SK-N-SH (cell line): ENCODE measurements around the gene SLBP. TPM values are rescaled to one million over a fixed set of nuclear protein-coding genes. Genes with fewer than 3 reads are reported as not detected.

Experiments used
- CTCF ChIA-PET: fragments of 300-600, 350-600 bp; formaldehyde crosslinking; extraction: SDS; loops from one replicate; lab custom pipeline; 2021; lab: Yijun Ruan, JAX
- POLR2A ChIA-PET: fragments of 350-600 bp; sonication (Branson Sonifier 250); formaldehyde crosslinking; extraction: SDS; loops from one replicate; lab custom pipeline; 2020; ENCODE audit warnings: antibody characterized with exemption, inconsistent platforms; lab: Yijun Ruan, JAX
- DNase-seq: peaks from one replicate; pipeline ENCODE4 v3.0.0; 2012
- H2AFZ ChIP-seq: fragments of 200-600 bp; sonication (generic); 2 replicates; pipeline ENCODE4 v1.8.1; 2016; ENCODE audit warnings: antibody characterized with exemption, mild to moderate bottlenecking, low read depth
- H3F3A ChIP-seq: fragments of 200-600 bp; sonication (generic); replicated peaks from 2 replicates; pipeline ENCODE3; 2016; ENCODE audit warnings: antibody characterized with exemption, mild to moderate bottlenecking; ENCODE audit not compliant: insufficient read depth
- H3K27ac ChIP-seq, 2 experiments: fragments of 200-500 bp in 1 of 2; fragments of 200-600 bp in 1 of 2; sonication (Bioruptor generic) in 1 of 2; sonication (generic), shearing (Covaris generic) in 1 of 2; 2 replicates each; pipeline versions ENCODE4 v1.5.1 to v1.6.1; 2014 to 2016; ENCODE audit warnings: low read depth in 2 of 2, inconsistent platforms in 1 of 2, low read length in 1 of 2, mild to moderate bottlenecking in 1 of 2, mixed read lengths in 1 of 2
- H3K27me3 ChIP-seq: fragments of 200-600 bp; sonication (generic), shearing (Covaris generic); 2 replicates; pipeline ENCODE4 v1.6.1; 2016; ENCODE audit warnings: mixed run types; ENCODE audit not compliant: insufficient read depth
- H3K36me3 ChIP-seq, 2 experiments: fragments of 200-500 bp in 1 of 2; fragments of 200-600 bp in 1 of 2; sonication (Bioruptor generic) in 1 of 2; sonication (generic) in 1 of 2; replicated peaks in 1 of 2; 2 replicates each; pipeline versions ENCODE3 to v1.5.1; 2014 to 2016; ENCODE audit warnings: low read length in 1 of 2, mild to moderate bottlenecking in 1 of 2; ENCODE audit not compliant: insufficient read depth in 2 of 2, control insufficient read depth in 1 of 2
- H3K4me1 ChIP-seq, 2 experiments: fragments of 200-500 bp in 1 of 2; fragments of 200-600 bp in 1 of 2; sonication (Bioruptor generic) in 1 of 2; sonication (generic), shearing (Covaris generic) in 1 of 2; 2 replicates each; pipeline versions ENCODE4 v1.5.1 to v1.6.1; 2014 to 2016; ENCODE audit warnings: low read depth in 1 of 2, low read length in 1 of 2, mixed run types in 1 of 2; ENCODE audit not compliant: insufficient read depth in 2 of 2, control insufficient read depth in 1 of 2
- H3K4me2 ChIP-seq: fragments of 200-600 bp; sonication (generic), shearing (Covaris generic); 2 replicates; pipeline ENCODE4 v1.6.1; 2017; ENCODE audit warnings: mixed run types
- H3K4me3 ChIP-seq, 2 experiments: fragments of 200-500 bp in 1 of 2; fragments of 200-600 bp in 1 of 2; sonication (Bioruptor generic) in 1 of 2; sonication (generic), shearing (Covaris generic) in 1 of 2; 2 replicates each; pipeline versions ENCODE4 v1.5.1 to v1.8.1; 2014 to 2016; ENCODE audit warnings: low read depth in 2 of 2, inconsistent platforms in 1 of 2, low read length in 1 of 2, mild to moderate bottlenecking in 1 of 2, mixed read lengths in 1 of 2, moderate library complexity in 1 of 2
- H3K79me2 ChIP-seq: fragments of 200-600 bp; sonication (generic); 2 replicates; pipeline ENCODE4 v1.8.1; 2017; ENCODE audit warnings: mild to moderate bottlenecking; ENCODE audit not compliant: insufficient read depth
- H3K9ac ChIP-seq: fragments of 200-600 bp; sonication (generic); 2 replicates; pipeline ENCODE4 v1.6.1; 2017; ENCODE audit warnings: mixed run types
- H3K9me2 ChIP-seq: fragments of 200-600 bp; sonication (generic); 2 replicates; pipeline ENCODE4 v1.6.1; 2017; ENCODE audit warnings: mixed run types
- H3K9me3 ChIP-seq: fragments of 200-600 bp; sonication (generic); 2 replicates; pipeline ENCODE4 v1.6.1; 2017; ENCODE audit warnings: mixed run types, mild to moderate bottlenecking, moderate library complexity
- H4K20me1 ChIP-seq: fragments of 200-600 bp; sonication (generic); 2 replicates; pipeline ENCODE4 v1.6.1; 2017; ENCODE audit warnings: mild to moderate bottlenecking, mixed run types; ENCODE audit not compliant: insufficient read depth
- CHD2 ChIP-seq: fragments of 150-350 bp; IDR thresholded peaks from 2 replicates; pipeline ENCODE4 v1.6.1; 2018; ENCODE audit warnings: low read length; ENCODE audit not compliant: partially characterized antibody
- ELF1 ChIP-seq: IDR thresholded peaks from 2 replicates; pipeline ENCODE4 v1.4.0; 2012
- FOXM1 ChIP-seq: IDR thresholded peaks from 2 replicates; pipeline ENCODE4 v1.4.0; 2012; ENCODE audit warnings: low read depth, mild to moderate bottlenecking
- GABPA ChIP-seq: IDR thresholded peaks from 2 replicates; pipeline ENCODE4 v1.4.0; 2012; ENCODE audit warnings: low read depth, mild to moderate bottlenecking
- GATA2 ChIP-seq: sonication (generic); formaldehyde crosslinking; IDR thresholded peaks from 2 replicates; pipeline ENCODE4 v1.5.0; 2020; ENCODE audit warnings: mild to moderate bottlenecking, missing genetic modification reagents
- IRF3 ChIP-seq: fragments of 150-350 bp; IDR thresholded peaks from 2 replicates; pipeline ENCODE4 v1.6.1; 2016; ENCODE audit warnings: mild to moderate bottlenecking, low read depth, low read length
- JUND ChIP-seq: IDR thresholded peaks from 2 replicates; pipeline ENCODE4 v1.4.0; 2012
- MXI1 ChIP-seq: IDR thresholded peaks from 2 replicates; pipeline ENCODE4 v1.6.1; 2012; ENCODE audit warnings: mild to moderate bottlenecking, low read depth, low read length, improper control_type of control experiment
- NRF1 ChIP-seq: IDR thresholded peaks from 2 replicates; pipeline ENCODE4 v1.6.1; 2012; ENCODE audit warnings: low read depth, mild to moderate bottlenecking, low read length
- POLR2AphosphoS5 ChIP-seq: IDR thresholded peaks from 2 replicates; pipeline ENCODE4 v1.6.1; 2012; ENCODE audit warnings: low read depth, low read length
- RCOR1 ChIP-seq: fragments of 150-350 bp; IDR thresholded peaks from 2 replicates; pipeline ENCODE4 v1.6.1; 2017; ENCODE audit warnings: antibody characterized with exemption, low read length
- RFX5 ChIP-seq: IDR thresholded peaks from 2 replicates; pipeline ENCODE4 v1.6.1; 2012; ENCODE audit warnings: mild to moderate bottlenecking, improper control_type of control experiment, low read length
- SIN3A ChIP-seq: IDR thresholded peaks from 2 replicates; pipeline ENCODE4 v1.6.1; 2012; ENCODE audit warnings: low read depth, mild to moderate bottlenecking, low read length, moderate library complexity, borderline replicate concordance
- TAF1 ChIP-seq: IDR thresholded peaks from 2 replicates; pipeline ENCODE4 v1.6.1; 2012; ENCODE audit warnings: low read depth, mild to moderate bottlenecking, low read length, moderate library complexity, borderline replicate concordance
- TCF12 ChIP-seq: IDR thresholded peaks from 2 replicates; pipeline ENCODE4 v1.4.0; 2012
- TEAD4 ChIP-seq: IDR thresholded peaks from 2 replicates; pipeline ENCODE4 v1.4.0; 2012; ENCODE audit warnings: mild to moderate bottlenecking, borderline replicate concordance; ENCODE audit not compliant: insufficient read depth
- YY1 ChIP-seq: IDR thresholded peaks from 2 replicates; pipeline ENCODE4 v1.4.0; 2012; ENCODE audit warnings: low read depth, mild to moderate bottlenecking
- WGBS: methylation state at CpG from one replicate; pipeline ENCODE4 v1.1.6; 2017; ENCODE audit warnings: low lambda C conversion rate; 5-methylcytosine and 5-hydroxymethylcytosine counted together
- polyA plus RNA-seq, 3 experiments: library from polyadenylated mRNA; depleted of rRNA; stranded (reverse); fragments of >200 nt; gene quantifications; 2 replicates each; pipeline ENCODE4 v1.2.3, GENCODE V29; 2012
- TF ChIP-seq, protein P1 (sequence below): fragments of 200-600 bp; sonication (generic); IDR thresholded peaks from 2 replicates; pipeline ENCODE4 v1.6.1; 2017; ENCODE audit warnings: antibody characterized with exemption, mild to moderate bottlenecking, moderate library complexity
- TF ChIP-seq, protein P2 (sequence below): IDR thresholded peaks from 2 replicates; pipeline ENCODE4 v1.4.0; 2012; ENCODE audit warnings: low read depth
- TF ChIP-seq, protein P3 (sequence below): fragments of 150-350 bp; IDR thresholded peaks from 2 replicates; pipeline ENCODE4 v1.6.1; 2017; ENCODE audit warnings: antibody characterized with exemption, low read length, low read depth, borderline replicate concordance

Gene SLBP
- polyA plus RNA-seq, 1 of the 3 experiments (the other 2 are of a cell fraction) = 51.5 TPM

GRCh38 chr4:1708581-1708980 lies 3.5 kb downstream of the SLBP start:
- H2AFZ ChIP-seq = no peak overlapping the region
- no peak overlapping the region for H3K4me3 ChIP-seq
- H3F3A ChIP-seq = peaks cover 2% of the 10 kb centered on the region
- TF ChIP-seq TAF1 (no peak), RFX5 (no peak), YY1 (no peak), NRF1 (no peak), SIN3A (no peak), ELF1 (no peak), TEAD4 (no peak), IRF3 (no peak), TCF12 (no peak), CHD2 (no peak), GATA2 (CRISPR knock-in tag) (no peak), GABPA (no peak), FOXM1 (no peak), MXI1 (no peak), JUND (no peak), RCOR1 (no peak), POLR2AphosphoS5 (no peak)
- TF ChIP-seq, protein P1, sequence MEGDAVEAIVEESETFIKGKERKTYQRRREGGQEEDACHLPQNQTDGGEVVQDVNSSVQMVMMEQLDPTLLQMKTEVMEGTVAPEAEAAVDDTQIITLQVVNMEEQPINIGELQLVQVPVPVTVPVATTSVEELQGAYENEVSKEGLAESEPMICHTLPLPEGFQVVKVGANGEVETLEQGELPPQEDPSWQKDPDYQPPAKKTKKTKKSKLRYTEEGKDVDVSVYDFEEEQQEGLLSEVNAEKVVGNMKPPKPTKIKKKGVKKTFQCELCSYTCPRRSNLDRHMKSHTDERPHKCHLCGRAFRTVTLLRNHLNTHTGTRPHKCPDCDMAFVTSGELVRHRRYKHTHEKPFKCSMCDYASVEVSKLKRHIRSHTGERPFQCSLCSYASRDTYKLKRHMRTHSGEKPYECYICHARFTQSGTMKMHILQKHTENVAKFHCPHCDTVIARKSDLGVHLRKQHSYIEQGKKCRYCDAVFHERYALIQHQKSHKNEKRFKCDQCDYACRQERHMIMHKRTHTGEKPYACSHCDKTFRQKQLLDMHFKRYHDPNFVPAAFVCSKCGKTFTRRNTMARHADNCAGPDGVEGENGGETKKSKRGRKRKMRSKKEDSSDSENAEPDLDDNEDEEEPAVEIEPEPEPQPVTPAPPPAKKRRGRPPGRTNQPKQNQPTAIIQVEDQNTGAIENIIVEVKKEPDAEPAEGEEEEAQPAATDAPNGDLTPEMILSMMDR = no peak
- TF ChIP-seq, protein P2, sequence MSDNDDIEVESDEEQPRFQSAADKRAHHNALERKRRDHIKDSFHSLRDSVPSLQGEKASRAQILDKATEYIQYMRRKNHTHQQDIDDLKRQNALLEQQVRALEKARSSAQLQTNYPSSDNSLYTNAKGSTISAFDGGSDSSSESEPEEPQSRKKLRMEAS = no peak
- TF ChIP-seq, protein P3, sequence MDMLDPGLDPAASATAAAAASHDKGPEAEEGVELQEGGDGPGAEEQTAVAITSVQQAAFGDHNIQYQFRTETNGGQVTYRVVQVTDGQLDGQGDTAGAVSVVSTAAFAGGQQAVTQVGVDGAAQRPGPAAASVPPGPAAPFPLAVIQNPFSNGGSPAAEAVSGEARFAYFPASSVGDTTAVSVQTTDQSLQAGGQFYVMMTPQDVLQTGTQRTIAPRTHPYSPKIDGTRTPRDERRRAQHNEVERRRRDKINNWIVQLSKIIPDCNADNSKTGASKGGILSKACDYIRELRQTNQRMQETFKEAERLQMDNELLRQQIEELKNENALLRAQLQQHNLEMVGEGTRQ = no peak
- no peaks in the 10 kb centered on the region for H3K9me2 ChIP-seq
- H3K79me2 ChIP-seq = peaks cover 94% of the 10 kb centered on the region
- 32% methylated on average over 1 of the region's 1 CpG for WGBS
- peaks cover 61% of the 10 kb centered on the region for H4K20me1 ChIP-seq
- no peaks in the 10 kb centered on the region for H3K9me3 ChIP-seq
- no peak overlapping the region; the same call in 1 of the 2 replicates for H3K4me2 ChIP-seq
- ChIA-PET POLR2A (no interaction called here), CTCF (interaction anchor here (0.6 to 10.1 kb wide), 6 partner anchors 10 to 353 kb away, joined by 3 to 82 read pairs (median 4); partner anchors contain the start of genes TACC3 and TMEM129)
- H3K27me3 ChIP-seq = no peaks in the 10 kb centered on the region
- no peak for DNase-seq
- no peak overlapping the region for H3K27ac ChIP-seq
- H3K9ac ChIP-seq = no peak overlapping the region
- peaks cover 5 to 38% of the 10 kb centered on the region in 2 experiments for H3K36me3 ChIP-seq
- H3K4me1 ChIP-seq = peaks cover 13 to 20% of the 10 kb centered on the region in 2 experiments; a peak in 2 of 4 replicates
